Lung (tissue), 12 donors: Measurements from ENCODE around the gene SPIRE2. TPM values are rescaled to one million over a fixed set of nuclear protein-coding genes. Genes with fewer than 3 reads are reported as not detected.

Experiments used
- ATAC-seq: fragments of 200-7000 bp; cut with Tn5 transposase; one replicate; pipeline ENCODE4 v1.9.1; 2020; ENCODE audit warnings: moderate number of reproducible peaks; ENCODE audit not compliant: insufficient read depth, low FRiP score
- DNase-seq, 3 donors: peaks; one replicate each; pipeline ENCODE4 v3.0.0-alpha.2; 2013 to 2017
- H3K27ac ChIP-seq, 2 donors: one replicate each; pipeline ENCODE4 v1.5.1; 2013; ENCODE audit warnings: mild to moderate bottlenecking in 2 of 2, moderate library complexity in 2 of 2, control low read depth in 1 of 2, inconsistent platforms in 1 of 2, low read depth in 1 of 2, low read length in 1 of 2
- H3K27me3 ChIP-seq, 3 donors: one replicate each; pipeline ENCODE4 v1.5.1; 2013; ENCODE audit warnings: low read length in 2 of 3; ENCODE audit not compliant: control insufficient read depth in 3 of 3, insufficient read depth in 3 of 3
- H3K36me3 ChIP-seq, 4 donors: one replicate each; pipeline ENCODE4 v1.5.1; 2013; ENCODE audit warnings: low read length in 4 of 4, mild to moderate bottlenecking in 1 of 4, moderate library complexity in 1 of 4; ENCODE audit not compliant: control insufficient read depth in 4 of 4, insufficient read depth in 4 of 4
- H3K4me1 ChIP-seq, 5 donors: one replicate each; pipeline ENCODE4 v1.5.1; 2013; ENCODE audit warnings: low read length in 5 of 5, mild to moderate bottlenecking in 2 of 5, moderate library complexity in 1 of 5; ENCODE audit not compliant: control insufficient read depth in 5 of 5, insufficient read depth in 5 of 5
- H3K4me3 ChIP-seq: one replicate; pipeline ENCODE4 v1.5.1; 2013; ENCODE audit warnings: mild to moderate bottlenecking, control low read depth, moderate library complexity
- H3K9ac ChIP-seq, 2 donors: one replicate each; pipeline ENCODE4 v1.5.1; 2013; ENCODE audit warnings: low read length in 2 of 2, control low read depth in 1 of 2; ENCODE audit not compliant: insufficient read depth in 1 of 2
- H3K9me3 ChIP-seq, 4 donors: one replicate each; pipeline ENCODE4 v1.5.1; 2013; ENCODE audit warnings: low read length in 3 of 4, mild to moderate bottlenecking in 1 of 4, moderate library complexity in 1 of 4; ENCODE audit not compliant: control insufficient read depth in 4 of 4, insufficient read depth in 3 of 4
- CTCF ChIP-seq: IDR thresholded peaks from 2 replicates; pipeline ENCODE4 v1.5.1; 2012; ENCODE audit warnings: mild to moderate bottlenecking; ENCODE audit errors: control extremely low read depth, extremely low read depth
- WGBS, 2 donors: extraction: QIAGEN DNeasy Blood & Tissue Kit; methylation state at CpG; one replicate each; pipeline ENCODE4 v1.1.7; 2013; 5-methylcytosine and 5-hydroxymethylcytosine counted together
- polyA plus RNA-seq, 2 donors: library from polyadenylated mRNA; stranded (reverse); fragments of 200-250 nt; gene quantifications; one replicate each; pipeline ENCODE4 v1.2.1, GENCODE V29; 2013
- total RNA-seq, 2 donors: library from RNA; depleted of rRNA in 1 of 2; stranded (reverse); fragments of >200 nt in 1 of 2; gene quantifications; one replicate each; pipeline ENCODE4 v1.2.1, GENCODE V29; 2014 to 2021
- donor health status: control.
- donor health status: control.
- donor health status: Bipolar disorder and iron deficiency.
- donor health status: healthy.
- donor health status: DM: yes; HTN: yes; CAD: no.

Gene SPIRE2
- total and polyA plus RNA-seq, 4 donors, result 3.3 to 12.0 (median 8.0) TPM

- DNase-seq, result no peak
- H3K36me3 ChIP-seq, result no peaks in the 10 kb centered on the region
- H3K9ac ChIP-seq, result no peak overlapping the region
- no peaks in the 10 kb centered on the region for H3K9me3 ChIP-seq
- H3K4me3 ChIP-seq, result no peak overlapping the region
- TF ChIP-seq CTCF, result no peak
- no peak overlapping the region for H3K27ac ChIP-seq
- 80 to 88% methylated on average over 18 to 19 of the region's 20 CpGs for WGBS, 2 donors
- no peaks in the 10 kb centered on the region for H3K27me3 ChIP-seq
- peaks cover 0 to 3% (median 0%) of the 10 kb centered on the region in 5 donors for H3K4me1 ChIP-seq
- no peak for ATAC-seq
Measured at GRCh38 chr16:89843409-89844350, 15.4 kb downstream of the SPIRE2 start.

- H3K9ac ChIP-seq, result no peak overlapping the region
- H3K4me1 ChIP-seq, result peaks cover 0 to 3% (median 0%) of the 10 kb centered on the region in 5 donors
- no peaks in the 10 kb centered on the region for H3K9me3 ChIP-seq
- no peak overlapping the region for H3K27ac ChIP-seq
- 80 to 83% methylated on average over 13 of the region's 13 CpGs for WGBS, 2 donors
- ATAC-seq (no peak), DNase-seq (no peak)
- no peaks in the 10 kb centered on the region for H3K36me3 ChIP-seq
- no peak overlapping the region for H3K4me3 ChIP-seq
- no peaks in the 10 kb centered on the region for H3K27me3 ChIP-seq
- TF ChIP-seq CTCF, result no peak
Measured at GRCh38 chr16:89844739-89845339, 16.6 kb downstream of the SPIRE2 start.

GRCh38 chr16:89845417-89845816, 17.1 kb downstream of the SPIRE2 start:
- H3K4me3 ChIP-seq, result no peak overlapping the region
- ATAC-seq, result no peak
- no peak for TF ChIP-seq CTCF

More at GRCh38 chr16:89845417-89845816, 17.1 kb downstream of the SPIRE2 start:
- no peak overlapping the region for H3K9ac ChIP-seq
- no peak for DNase-seq
- no peaks in the 10 kb centered on the region for H3K36me3 ChIP-seq
- 16 to 42% methylated on average over 13 of the region's 13 CpGs for WGBS, 2 donors
- H3K27me3 ChIP-seq, result no peaks in the 10 kb centered on the region
- peaks cover 0 to 3% (median 0%) of the 10 kb centered on the region in 5 donors for H3K4me1 ChIP-seq
- no peak overlapping the region for H3K27ac ChIP-seq
- no peaks in the 10 kb centered on the region for H3K9me3 ChIP-seq
